Activated CD8-positive, alpha-beta T cell treated with anti-CD3 and anti-CD28 coated beads for 36 hours (primary cell): ENCODE data around the gene GRM8. TPM values are rescaled to one million over a fixed set of nuclear protein-coding genes. Genes with fewer than 3 reads are reported as not detected.

Experiments used
- ATAC-seq: fragments of 200-7000 bp; cut with Tn5 transposase; one replicate; pipeline ENCODE4 v1.10.0; 2021; ENCODE audit warnings: mild to moderate bottlenecking, moderate library complexity
- CTCF ChIA-PET: fragments of 350-600 bp; sonication (Branson Sonifier 250); formaldehyde crosslinking; loops from one replicate; lab custom pipeline; 2021; ENCODE audit warnings: antibody characterized with exemption; lab: Charles Lee
- POLR2A ChIA-PET: fragments of 350-600 bp; sonication (Branson Sonifier 250); formaldehyde crosslinking; loops from one replicate; lab custom pipeline; 2021; ENCODE audit warnings: antibody characterized with exemption; lab: Charles Lee
- DNase-seq: peaks from one replicate; pipeline ENCODE4 v3.0.0-alpha.2; 2020
- H3K27ac Mint-ChIP-seq: one replicate; pipeline ENCODE4 v1.8.0; 2021; ENCODE audit warnings: mild to moderate bottlenecking, mixed read lengths
- H3K27me3 Mint-ChIP-seq: one replicate; pipeline ENCODE4 v1.8.0; 2021; ENCODE audit warnings: mixed read lengths
- H3K36me3 Mint-ChIP-seq: one replicate; pipeline ENCODE4 v1.8.0; 2021; ENCODE audit warnings: low read depth, mixed read lengths
- H3K4me1 Mint-ChIP-seq: one replicate; pipeline ENCODE4 v1.8.0; 2021; ENCODE audit warnings: low read depth, mixed read lengths
- H3K4me3 Mint-ChIP-seq: one replicate; pipeline ENCODE4 v1.8.0; 2021; ENCODE audit warnings: mild to moderate bottlenecking, moderate library complexity, mixed read lengths
- H3K9me3 Mint-ChIP-seq: one replicate; pipeline ENCODE4 v1.8.0; 2021; ENCODE audit warnings: mixed read lengths
- CTCF ChIP-seq: fragments of 200-600 bp; IDR thresholded peaks from one replicate; pipeline ENCODE4 v1.8.0; 2022; ENCODE audit warnings: antibody characterized with exemption, mild to moderate bottlenecking
- intact Hi-C: fragments of 100-400 bp; cut with micrococcal nuclease; formaldehyde crosslinking; loops from one replicate; pipeline ENCODE4 v1.10.0; 2022
- microRNA-seq: library from miRNA; unstranded; fragments of <30 nt; microRNA quantifications from one replicate; pipeline ENCODE4 v1.2.0, GENCODE V29; 2022; ENCODE audit warnings: borderline microRNAs expressed, borderline replicate concordance
- total RNA-seq, 2 experiments: library from RNA; stranded (reverse); gene quantifications; one replicate each; pipeline ENCODE4 v1.2.3, GENCODE V29; 2021

GRM8 gene
- total RNA-seq, 2 experiments from 2014 or later: not detected

- POLR2A ChIA-PET: no interaction called here
- Mint-ChIP-seq H3K27me3 (no peaks in the 10 kb centered on the region), H3K36me3 (no peaks in the 10 kb centered on the region), H3K9me3 (no peaks in the 10 kb centered on the region), H3K4me3 (no peak overlapping the region), H3K27ac (no peak overlapping the region), H3K4me1 (no peaks in the 10 kb centered on the region)
- TF ChIP-seq CTCF: no peak
- no peak for ATAC-seq
- CTCF ChIA-PET: no interaction called here
- intact Hi-C loops: no loop called here
- no peak for DNase-seq
Observed at GRCh38 chr7:126403040-126403439, 849.7 kb downstream of the GRM8 start.

- Mint-ChIP-seq H3K4me1 (no peaks in the 10 kb centered on the region), H3K9me3 (peaks cover 1% of the 10 kb centered on the region), H3K36me3 (no peaks in the 10 kb centered on the region), H3K27me3 (no peaks in the 10 kb centered on the region), H3K4me3 (no peak overlapping the region), H3K27ac (no peak overlapping the region)
- CTCF ChIA-PET: no interaction called here
- ATAC-seq (no peak), DNase-seq (no peak)
- POLR2A ChIA-PET: no interaction called here
- intact Hi-C loops: no loop called here
- no peak for TF ChIP-seq CTCF
Observed at GRCh38 chr7:126401918-126402317, 850.8 kb downstream of the GRM8 start.

GRCh38 chr7:126398851-126399529 lies 853.8 kb downstream of the GRM8 start:
- intact Hi-C loops: no loop called here
- Mint-ChIP-seq H3K4me3 (no peak overlapping the region), H3K36me3 (no peaks in the 10 kb centered on the region), H3K4me1 (no peaks in the 10 kb centered on the region), H3K27ac (no peak overlapping the region), H3K27me3 (no peaks in the 10 kb centered on the region), H3K9me3 (peaks cover 1% of the 10 kb centered on the region)
- TF ChIP-seq CTCF: no peak
- DNase-seq: no peak
- no peak for ATAC-seq
- CTCF ChIA-PET: no interaction called here
- POLR2A ChIA-PET: no interaction called here

- no peak for ATAC-seq
- H3K9me3 Mint-ChIP-seq: peaks cover 3% of the 10 kb centered on the region
- H3K4me1 Mint-ChIP-seq: no peaks in the 10 kb centered on the region
- H3K27ac Mint-ChIP-seq: no peak overlapping the region
- no peaks in the 10 kb centered on the region for H3K36me3 Mint-ChIP-seq
- no peak for TF ChIP-seq CTCF
- H3K4me3 Mint-ChIP-seq: no peak overlapping the region
- DNase-seq: no peak
- H3K27me3 Mint-ChIP-seq: no peaks in the 10 kb centered on the region
- CTCF ChIA-PET: no interaction called here
- POLR2A ChIA-PET: no interaction called here
- intact Hi-C loops: no loop called here
Observed at GRCh38 chr7:126398285-126398684, 854.5 kb downstream of the GRM8 start.

- ChIA-PET CTCF (no interaction called here), POLR2A (no interaction called here)
- Mint-ChIP-seq H3K27me3 (no peaks in the 10 kb centered on the region), H3K9me3 (peaks cover 11% of the 10 kb centered on the region), H3K4me1 (no peaks in the 10 kb centered on the region), H3K36me3 (no peaks in the 10 kb centered on the region), H3K4me3 (no peak overlapping the region), H3K27ac (no peak overlapping the region)
- no peak for DNase-seq
- ATAC-seq: no peak
- TF ChIP-seq CTCF: no peak
- intact Hi-C loops: no loop called here
Observed at GRCh38 chr7:126394406-126394805, 858.3 kb downstream of the GRM8 start.

Small RNAs within 50 kb of the gene (microRNA-seq; reads per million reads assigned to microRNA genes)
- not detected for gene MIR592

Other genes starting within 250 kb of the GRM8 start
- 10 to 100 TPM; 29.3 to 31.1 TPM for gene ZNF800, start 139.8 kb upstream of the GRM8 start, total RNA-seq